GM21723 (cell line): ENCODE results near the gene TNFSF4.
"Not testable (repeated sequence)": the region's sequence is repeated elsewhere in the genome, so short reads cannot be mapped to it uniquely, and the experiment has no call there.

ENCODE experiments used
- ATAC-seq: cut with Tn5 transposase; IDR thresholded peaks from one replicate; pipeline ENCODE4 v1.9.1; 2021; ENCODE audit warnings: mild to moderate bottlenecking, moderate library complexity; ENCODE audit not compliant: unreplicated experiment

TNFSF4 gene

GRCh38 chr1:173168941-173169340 is 38.2 kb downstream of the TNFSF4 start:
- no peak for ATAC-seq

GRCh38 chr1:173164686-173165085 is 42.4 kb downstream of the TNFSF4 start:
- no peak for ATAC-seq

GRCh38 chr1:173164178-173164577 is 43.0 kb downstream of the TNFSF4 start:
- no peak for ATAC-seq

- ATAC-seq: no peak
These were observed 43.9 kb downstream of the TNFSF4 start for GRCh38 chr1:173163222-173163621.

GRCh38 chr1:173162601-173163000 is 44.5 kb downstream of the TNFSF4 start:
- ATAC-seq: no peak

- no peak for ATAC-seq
These were observed 45.5 kb downstream of the TNFSF4 start for GRCh38 chr1:173161510-173162221.

GRCh38 chr1:173153964-173154363 is 53.2 kb downstream of the TNFSF4 start:
- ATAC-seq: not testable (repeated sequence)

GRCh38 chr1:173153503-173153902 is 53.6 kb downstream of the TNFSF4 start:
- no peak for ATAC-seq

- no peak for ATAC-seq
These were observed 54.5 kb downstream of the TNFSF4 start for GRCh38 chr1:173152598-173152997.

- ATAC-seq: no peak
These were observed 56.3 kb downstream of the TNFSF4 start for GRCh38 chr1:173150795-173151194.

- no peak for ATAC-seq
These were observed 57.2 kb downstream of the TNFSF4 start for GRCh38 chr1:173149887-173150286.

GRCh38 chr1:173148971-173149370 is 58.2 kb downstream of the TNFSF4 start:
- ATAC-seq: no peak

- no peak for ATAC-seq
These were observed 58.6 kb downstream of the TNFSF4 start for GRCh38 chr1:173148545-173148944.

- ATAC-seq: no peak
These were observed 66.4 kb downstream of the TNFSF4 start for GRCh38 chr1:173140733-173141132.

- no peak for ATAC-seq
These were observed 67.4 kb downstream of the TNFSF4 start for GRCh38 chr1:173139706-173140105.

- no peak for ATAC-seq
These were observed 69.9 kb downstream of the TNFSF4 start for GRCh38 chr1:173137107-173137706.

- no peak for ATAC-seq
These were observed 72.3 kb downstream of the TNFSF4 start for GRCh38 chr1:173134800-173135199.

- no peak for ATAC-seq
These were observed 73.1 kb downstream of the TNFSF4 start for GRCh38 chr1:173134029-173134428.
